Measurements from ENCODE around the gene CGN.

DNA sequence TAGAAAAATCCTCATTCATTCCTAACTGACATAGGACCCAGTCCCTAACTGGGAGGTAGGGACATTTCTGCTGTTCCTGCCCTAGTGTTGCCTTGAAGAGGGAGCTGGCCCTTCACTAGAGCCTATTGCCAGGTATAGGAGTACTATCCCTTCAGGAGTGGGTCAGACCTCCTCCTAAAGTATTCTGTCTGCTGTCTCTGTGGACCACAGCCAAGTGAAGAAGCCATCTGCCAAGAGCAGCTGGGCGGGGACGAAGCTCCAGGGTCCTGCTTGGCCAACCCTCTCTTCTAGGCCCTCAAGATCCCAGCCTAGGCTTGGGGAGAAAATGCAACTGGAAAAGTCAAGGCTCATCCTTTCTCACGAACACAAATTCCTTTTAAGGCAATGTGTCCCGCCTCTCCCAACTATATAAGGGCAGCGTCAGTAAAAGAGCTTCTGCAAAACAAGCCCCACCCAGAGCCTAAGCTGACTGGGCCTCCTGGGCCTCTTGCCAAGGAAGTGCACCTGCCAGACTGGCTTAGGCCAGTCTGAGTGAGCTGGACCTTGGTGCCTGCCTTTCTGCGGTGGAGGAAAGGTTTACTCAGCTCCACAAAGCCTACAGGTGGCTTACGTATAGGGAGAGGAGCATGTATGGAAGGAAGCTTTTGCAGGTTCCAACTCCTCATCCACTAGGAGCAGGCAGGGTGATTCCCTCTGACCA is 28.3 kb downstream of the CGN start:
- TF ChIP-seq, protein P1, sequence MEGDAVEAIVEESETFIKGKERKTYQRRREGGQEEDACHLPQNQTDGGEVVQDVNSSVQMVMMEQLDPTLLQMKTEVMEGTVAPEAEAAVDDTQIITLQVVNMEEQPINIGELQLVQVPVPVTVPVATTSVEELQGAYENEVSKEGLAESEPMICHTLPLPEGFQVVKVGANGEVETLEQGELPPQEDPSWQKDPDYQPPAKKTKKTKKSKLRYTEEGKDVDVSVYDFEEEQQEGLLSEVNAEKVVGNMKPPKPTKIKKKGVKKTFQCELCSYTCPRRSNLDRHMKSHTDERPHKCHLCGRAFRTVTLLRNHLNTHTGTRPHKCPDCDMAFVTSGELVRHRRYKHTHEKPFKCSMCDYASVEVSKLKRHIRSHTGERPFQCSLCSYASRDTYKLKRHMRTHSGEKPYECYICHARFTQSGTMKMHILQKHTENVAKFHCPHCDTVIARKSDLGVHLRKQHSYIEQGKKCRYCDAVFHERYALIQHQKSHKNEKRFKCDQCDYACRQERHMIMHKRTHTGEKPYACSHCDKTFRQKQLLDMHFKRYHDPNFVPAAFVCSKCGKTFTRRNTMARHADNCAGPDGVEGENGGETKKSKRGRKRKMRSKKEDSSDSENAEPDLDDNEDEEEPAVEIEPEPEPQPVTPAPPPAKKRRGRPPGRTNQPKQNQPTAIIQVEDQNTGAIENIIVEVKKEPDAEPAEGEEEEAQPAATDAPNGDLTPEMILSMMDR (IDR thresholded peaks at IDR 0.05) = no peak
- TF ChIP-seq POLR2A (IDR thresholded peaks at IDR 0.05) = no peak

All from vagina (tissue), 2 donors.